Central memory CD8-positive, alpha-beta T cell (primary cell): Measurements from ENCODE around the gene BLOC1S4.

Source experiments
- ATAC-seq: fragments of 150-1000 bp; cut with Tn5 transposase; replicated peaks from 2 replicates; pipeline ENCODE4 v1.10.0; 2022; ENCODE audit warnings: mild to moderate bottlenecking, moderate FRiP score, moderate number of reproducible peaks; ENCODE audit not compliant: poor library complexity, severe bottlenecking; ENCODE audit errors: extremely low read depth
- DNase-seq, 2 donors: peaks; one replicate each; pipeline ENCODE4 v3.0.0; 2021; ENCODE audit warnings: low spot score in 2 of 2
- H3K27ac Mint-ChIP-seq: one replicate; pipeline ENCODE4 v1.8.0; 2022; ENCODE audit warnings: low read depth, mild to moderate bottlenecking, moderate library complexity, mixed read lengths
- H3K27me3 Mint-ChIP-seq: one replicate; pipeline ENCODE4 v1.8.0; 2022; ENCODE audit warnings: mixed read lengths
- H3K36me3 Mint-ChIP-seq: one replicate; pipeline ENCODE4 v1.8.0; 2022; ENCODE audit warnings: mild to moderate bottlenecking, moderate library complexity, mixed read lengths; ENCODE audit not compliant: insufficient read depth
- H3K4me1 Mint-ChIP-seq: one replicate; pipeline ENCODE4 v1.8.0; 2022; ENCODE audit warnings: mixed read lengths
- H3K4me3 Mint-ChIP-seq: one replicate; pipeline ENCODE4 v1.8.0; 2022; ENCODE audit warnings: mild to moderate bottlenecking, moderate library complexity, mixed read lengths
- H3K9me3 Mint-ChIP-seq: one replicate; pipeline ENCODE4 v1.8.0; 2022; ENCODE audit warnings: mixed read lengths

BLOC1S4 gene

GRCh38 chr4:6742507-6742906 lies 26.5 kb downstream of the BLOC1S4 start:
- H3K9me3 Mint-ChIP-seq: no peaks in the 10 kb centered on the region

GRCh38 chr4:6742989-6743388 lies 27.0 kb downstream of the BLOC1S4 start:
- Mint-ChIP-seq H3K36me3 (no peaks in the 10 kb centered on the region), H3K4me3 (no peak overlapping the region), H3K27me3 (no peaks in the 10 kb centered on the region), H3K27ac (no peak overlapping the region), H3K9me3 (no peaks in the 10 kb centered on the region), H3K4me1 (no peaks in the 10 kb centered on the region)
- ATAC-seq: no peak
- DNase-seq: no peak

More at GRCh38 chr4:6742507-6742906, 26.5 kb downstream of the BLOC1S4 start:
- H3K4me3 Mint-ChIP-seq: no peak overlapping the region
- no peak overlapping the region for H3K27ac Mint-ChIP-seq
- no peak for DNase-seq
- no peaks in the 10 kb centered on the region for H3K27me3 Mint-ChIP-seq
- no peaks in the 10 kb centered on the region for H3K4me1 Mint-ChIP-seq
- H3K36me3 Mint-ChIP-seq: no peaks in the 10 kb centered on the region
- ATAC-seq: no peak

- no peaks in the 10 kb centered on the region for H3K27me3 Mint-ChIP-seq
- DNase-seq (no peak), ATAC-seq (no peak)
- H3K36me3 Mint-ChIP-seq: no peaks in the 10 kb centered on the region
- H3K4me1 Mint-ChIP-seq: peaks cover 4% of the 10 kb centered on the region
- H3K4me3 Mint-ChIP-seq: no peak overlapping the region
- no peak overlapping the region for H3K27ac Mint-ChIP-seq
- no peaks in the 10 kb centered on the region for H3K9me3 Mint-ChIP-seq
Measured at GRCh38 chr4:6746721-6747293, 30.8 kb downstream of the BLOC1S4 start.

GRCh38 chr4:6747294-6748051 lies 31.5 kb downstream of the BLOC1S4 start:
- no peak overlapping the region for H3K4me3 Mint-ChIP-seq

GRCh38 chr4:6748286-6748685 lies 32.3 kb downstream of the BLOC1S4 start:
- DNase-seq: no peak
- ATAC-seq: no peak
- H3K9me3 Mint-ChIP-seq: no peaks in the 10 kb centered on the region
- no peak overlapping the region for H3K4me3 Mint-ChIP-seq
- H3K4me1 Mint-ChIP-seq: peaks cover 6% of the 10 kb centered on the region
- no peaks in the 10 kb centered on the region for H3K27me3 Mint-ChIP-seq
- H3K36me3 Mint-ChIP-seq: no peaks in the 10 kb centered on the region
- no peak overlapping the region for H3K27ac Mint-ChIP-seq

More at GRCh38 chr4:6747294-6748051, 31.5 kb downstream of the BLOC1S4 start:
- no peak for DNase-seq
- Mint-ChIP-seq H3K27ac (no peak overlapping the region), H3K27me3 (no peaks in the 10 kb centered on the region), H3K9me3 (no peaks in the 10 kb centered on the region), H3K4me1 (peaks cover 6% of the 10 kb centered on the region), H3K36me3 (no peaks in the 10 kb centered on the region)
- no peak for ATAC-seq

GRCh38 chr4:6749340-6750171 lies 33.6 kb downstream of the BLOC1S4 start:
- peaks cover 6% of the 10 kb centered on the region for H3K4me1 Mint-ChIP-seq
- no peaks in the 10 kb centered on the region for H3K27me3 Mint-ChIP-seq
- ATAC-seq (no peak), DNase-seq (no peak)
- H3K4me3 Mint-ChIP-seq: no peak overlapping the region
- H3K9me3 Mint-ChIP-seq: no peaks in the 10 kb centered on the region
- H3K27ac Mint-ChIP-seq: no peak overlapping the region
- no peaks in the 10 kb centered on the region for H3K36me3 Mint-ChIP-seq

- no peak for ATAC-seq
- H3K4me1 Mint-ChIP-seq: peaks cover 6% of the 10 kb centered on the region
- H3K9me3 Mint-ChIP-seq: no peaks in the 10 kb centered on the region
- H3K4me3 Mint-ChIP-seq: no peak overlapping the region
- DNase-seq: no peak
- H3K36me3 Mint-ChIP-seq: no peaks in the 10 kb centered on the region
- H3K27me3 Mint-ChIP-seq: no peaks in the 10 kb centered on the region
- peak overlapping the region; percentile 92 for H3K27ac Mint-ChIP-seq
Measured at GRCh38 chr4:6750286-6751221, 34.6 kb downstream of the BLOC1S4 start.

GRCh38 chr4:6751611-6752485 lies 35.9 kb downstream of the BLOC1S4 start:
- Mint-ChIP-seq H3K9me3 (no peaks in the 10 kb centered on the region), H3K27ac (peak overlapping the region; percentile 92), H3K27me3 (no peaks in the 10 kb centered on the region), H3K36me3 (no peaks in the 10 kb centered on the region), H3K4me3 (peak overlapping the region; percentile 78), H3K4me1 (peaks cover 6% of the 10 kb centered on the region)
- ATAC-seq (no peak), DNase-seq (no peak)

GRCh38 chr4:6752486-6752829 lies 36.5 kb downstream of the BLOC1S4 start:
- DNase-seq: no peak
- no peak for ATAC-seq
- Mint-ChIP-seq H3K4me3 (no peak overlapping the region), H3K4me1 (peaks cover 6% of the 10 kb centered on the region), H3K9me3 (no peaks in the 10 kb centered on the region), H3K27ac (no peak overlapping the region), H3K36me3 (no peaks in the 10 kb centered on the region), H3K27me3 (no peaks in the 10 kb centered on the region)

GRCh38 chr4:6753103-6753560 lies 37.2 kb downstream of the BLOC1S4 start:
- no peak overlapping the region for H3K27ac Mint-ChIP-seq
- H3K4me3 Mint-ChIP-seq: no peak overlapping the region
- no peaks in the 10 kb centered on the region for H3K36me3 Mint-ChIP-seq
- H3K27me3 Mint-ChIP-seq: no peaks in the 10 kb centered on the region
- no peaks in the 10 kb centered on the region for H3K9me3 Mint-ChIP-seq
- H3K4me1 Mint-ChIP-seq: peaks cover 6% of the 10 kb centered on the region
- DNase-seq: no peak
- no peak for ATAC-seq

- Mint-ChIP-seq H3K27me3 (no peaks in the 10 kb centered on the region), H3K4me1 (peaks cover 6% of the 10 kb centered on the region), H3K4me3 (no peak overlapping the region), H3K9me3 (no peaks in the 10 kb centered on the region), H3K27ac (no peak overlapping the region), H3K36me3 (no peaks in the 10 kb centered on the region)
- ATAC-seq (no peak), DNase-seq (no peak)
Measured at GRCh38 chr4:6753891-6754290, 37.9 kb downstream of the BLOC1S4 start.
